Measurements from ENCODE around the gene VWA1.
"Not testable (repeated sequence)": the region's sequence is repeated elsewhere in the genome, so short reads cannot be mapped to it uniquely, and the experiment has no call there.

Gene VWA1

DNA sequence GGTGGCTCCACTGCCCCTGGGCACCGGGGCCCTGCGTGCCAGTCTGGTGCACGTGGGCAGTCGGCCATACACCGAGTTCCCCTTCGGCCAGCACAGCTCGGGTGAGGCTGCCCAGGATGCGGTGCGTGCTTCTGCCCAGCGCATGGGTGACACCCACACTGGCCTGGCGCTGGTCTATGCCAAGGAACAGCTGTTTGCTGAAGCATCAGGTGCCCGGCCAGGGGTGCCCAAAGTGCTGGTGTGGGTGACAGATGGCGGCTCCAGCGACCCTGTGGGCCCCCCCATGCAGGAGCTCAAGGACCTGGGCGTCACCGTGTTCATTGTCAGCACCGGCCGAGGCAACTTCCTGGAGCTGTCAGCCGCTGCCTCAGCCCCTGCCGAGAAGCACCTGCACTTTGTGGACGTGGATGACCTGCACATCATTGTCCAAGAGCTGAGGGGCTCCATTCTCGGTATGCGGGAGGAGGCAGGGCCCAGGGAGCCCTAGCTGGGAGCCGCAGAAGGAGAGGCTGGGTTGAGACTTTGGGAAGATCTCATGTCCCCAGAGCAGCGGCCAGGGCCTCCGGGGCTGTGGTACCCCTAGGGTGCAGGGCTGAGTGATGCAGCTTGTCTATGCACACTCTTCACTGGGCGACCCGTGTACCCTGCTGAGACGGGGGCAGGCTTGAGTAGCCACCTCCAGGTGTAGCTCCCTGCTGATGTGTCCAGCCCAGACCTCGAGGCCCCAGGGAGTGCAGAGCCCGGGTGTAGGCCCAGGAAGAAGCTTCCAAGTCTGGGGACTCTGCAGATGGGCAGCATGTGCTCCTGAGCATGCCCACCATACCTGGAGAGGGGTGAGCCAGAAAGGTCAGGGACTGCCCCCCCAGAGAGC, 1.8 kb downstream of the VWA1 start:
- no peak for DNase-seq

GRCh38 chr1:1437904-1438376, 2.5 kb downstream of the VWA1 start:
- no peak for DNase-seq

- no peak for DNase-seq
Measured at GRCh38 chr1:1438531-1439381, 3.3 kb downstream of the VWA1 start.

- no peak for DNase-seq
Measured at GRCh38 chr1:1439546-1440261, 4.2 kb downstream of the VWA1 start.

GRCh38 chr1:1440262-1441001, 4.9 kb downstream of the VWA1 start:
- DNase-seq: no peak

GRCh38 chr1:1441002-1441888, 5.8 kb downstream of the VWA1 start:
- peak; percentile 50 for DNase-seq

DNA sequence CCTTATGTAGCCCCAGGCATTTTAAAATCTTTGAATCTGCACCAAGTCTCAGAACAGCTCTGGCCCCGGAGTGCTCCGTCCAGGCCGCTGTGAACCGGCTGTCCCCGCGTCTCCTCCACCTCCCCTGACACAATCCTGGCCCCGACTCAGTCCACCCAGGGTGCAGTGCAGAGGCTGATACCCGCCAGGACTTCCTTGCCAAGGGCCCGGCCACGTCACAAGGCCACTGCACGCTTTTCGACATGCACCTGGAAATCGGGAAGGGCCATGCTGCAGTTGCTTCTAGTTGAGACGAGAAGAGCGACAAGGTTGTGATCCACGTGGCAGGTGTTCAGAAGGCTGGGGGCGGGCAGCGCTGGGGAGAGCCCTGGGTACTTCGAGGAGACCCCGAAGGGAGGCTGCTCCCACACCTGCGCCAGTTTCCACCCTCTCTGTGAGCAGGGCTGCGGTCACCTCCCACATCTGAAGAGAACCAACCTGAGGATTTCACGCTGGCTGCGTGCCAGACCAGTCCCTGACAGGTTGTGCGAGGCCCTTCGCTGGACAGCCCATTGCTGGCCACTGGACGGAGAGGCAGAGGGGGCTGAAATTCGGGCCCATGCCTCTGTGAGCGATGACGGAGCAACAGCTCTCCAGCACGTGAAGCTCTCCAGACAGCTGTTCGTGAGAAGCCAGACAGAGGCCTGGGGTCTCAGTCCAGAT, 6.7 kb downstream of the VWA1 start:
- DNase-seq: no peak

DNA sequence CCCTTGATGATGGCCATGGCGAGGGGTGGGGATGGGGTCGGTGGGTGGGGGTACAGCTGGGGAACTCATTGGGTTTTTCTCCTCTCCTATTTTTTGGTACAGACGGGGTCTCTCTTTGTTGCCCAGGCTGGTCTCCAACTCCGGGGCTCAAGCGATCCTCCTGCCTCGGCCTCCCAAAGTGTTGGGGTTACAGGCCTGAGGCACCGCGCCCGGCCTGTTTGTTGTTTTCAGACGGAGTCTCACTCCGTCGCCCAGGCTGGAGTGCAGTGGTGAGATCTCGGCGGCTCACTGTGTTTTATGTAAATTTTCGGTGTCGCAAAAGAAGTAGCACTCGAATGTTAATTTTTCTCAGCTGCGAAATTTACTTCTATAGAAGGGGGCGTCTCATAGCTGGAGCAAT, 11.1 kb downstream of the VWA1 start:
- DNase-seq: not testable (repeated sequence)

DNA sequence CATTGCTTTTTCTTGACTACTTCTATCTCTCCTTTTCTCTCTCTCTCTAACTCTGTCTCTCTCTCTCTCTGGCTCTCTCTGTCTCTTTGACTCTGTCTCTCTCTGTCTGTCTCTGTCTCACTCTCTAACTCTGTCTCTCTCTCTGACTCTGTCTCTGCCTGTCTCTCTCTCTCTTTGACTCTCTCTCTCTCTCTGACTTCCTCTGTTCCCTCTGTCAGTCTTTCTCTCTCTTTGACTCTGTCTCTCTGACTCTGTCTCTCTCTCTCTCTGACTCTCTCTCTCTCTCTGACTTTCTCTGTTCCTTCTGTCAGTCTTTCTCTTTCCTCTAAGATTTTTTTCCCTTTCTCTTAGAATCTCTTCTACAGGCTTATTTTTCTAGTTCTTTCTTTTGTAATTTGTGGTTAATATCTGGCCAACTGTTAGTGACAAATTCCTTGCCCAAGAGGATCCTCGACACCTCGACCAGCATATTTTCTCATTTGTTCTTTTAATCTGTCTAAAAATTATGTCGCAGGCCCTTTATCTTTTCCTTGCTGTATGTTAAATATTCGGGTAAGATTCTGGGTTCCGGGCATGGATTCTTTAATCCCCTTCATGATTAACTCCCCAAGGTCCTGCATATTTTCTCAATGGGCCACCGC, 13.7 kb downstream of the VWA1 start, which contains the start of gene ATAD3C:
ATAD3C (plus strand) TSS at position 591 of the 641 bp plus-strand sequence. CDS start 995 bp downstream, outside the sequence.
- no peak for DNase-seq

DNA sequence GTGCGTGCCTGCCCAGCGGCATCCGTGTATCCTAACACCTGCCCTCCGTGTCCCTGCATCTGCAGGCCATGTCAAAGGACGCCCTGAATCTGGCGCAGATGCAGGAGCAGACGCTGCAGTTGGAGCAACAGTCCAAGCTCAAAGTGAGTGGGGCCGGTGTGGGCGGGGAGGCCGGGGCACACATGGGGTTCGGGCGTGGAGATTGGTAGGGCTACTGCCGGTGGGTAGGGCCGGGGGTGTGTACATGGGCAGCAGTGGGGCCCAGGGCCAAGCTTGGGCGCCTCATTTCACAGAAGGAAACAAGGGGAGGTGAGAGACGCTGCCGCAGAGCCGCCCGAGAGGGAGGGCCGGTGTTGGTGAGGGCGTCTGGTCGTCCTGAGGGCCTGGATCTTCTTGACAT, 15.1 kb downstream of the VWA1 start:
- not testable (repeated sequence) for DNase-seq

GRCh38 chr1:1451696-1452364, 16.3 kb downstream of the VWA1 start:
- no peak for DNase-seq

DNA sequence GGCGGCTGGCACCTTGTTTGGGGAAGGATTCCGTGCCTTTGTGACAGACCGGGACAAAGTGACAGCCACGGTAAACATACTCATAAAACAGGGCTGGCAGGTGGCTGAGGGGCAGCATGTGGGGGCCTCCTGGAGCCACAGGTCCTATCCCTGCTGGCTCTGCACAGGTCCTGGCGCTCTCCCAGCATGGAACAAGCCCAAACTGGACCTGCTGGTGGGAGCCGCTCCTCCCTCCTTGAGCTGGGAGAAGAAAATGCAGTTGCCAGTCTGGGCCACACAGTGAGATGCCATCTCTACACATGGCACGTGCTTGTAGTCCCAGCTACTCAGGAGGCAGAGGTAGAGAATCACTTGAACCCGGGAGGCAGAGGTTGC, 16.9 kb downstream of the VWA1 start:
- not testable (repeated sequence) for DNase-seq

GRCh38 chr1:1452882-1453281, 17.4 kb downstream of the VWA1 start:
- DNase-seq: no peak

- DNase-seq: not testable (repeated sequence)
Measured at GRCh38 chr1:1454286-1455056, 19.0 kb downstream of the VWA1 start.

DNA sequence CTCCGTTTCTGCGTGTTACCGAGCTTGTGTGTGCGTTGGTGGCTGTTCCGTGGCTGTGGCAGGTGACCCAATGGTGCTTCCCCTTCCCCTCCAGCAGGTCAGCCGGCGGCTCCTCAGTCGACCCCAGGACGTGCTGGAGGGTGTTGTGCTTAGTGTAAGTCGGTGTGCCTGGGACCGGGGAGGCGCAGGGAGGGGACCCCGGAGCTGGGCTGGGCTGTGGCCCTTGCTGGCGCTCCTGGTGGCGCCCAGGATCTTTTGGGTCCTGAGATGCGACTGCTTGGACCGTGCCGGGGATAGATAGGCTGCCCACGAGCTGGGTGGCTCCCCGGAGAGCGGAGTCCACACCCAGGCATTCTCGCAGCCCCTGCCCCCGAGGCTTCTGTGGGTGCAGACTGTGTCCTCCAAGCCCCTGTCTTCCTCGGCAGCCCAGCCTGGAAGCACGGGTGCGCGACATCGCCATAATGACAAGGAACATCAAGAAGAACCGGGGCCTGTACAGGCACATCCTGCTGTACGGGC, 19.9 kb downstream of the VWA1 start:
- no peak for DNase-seq

DNA sequence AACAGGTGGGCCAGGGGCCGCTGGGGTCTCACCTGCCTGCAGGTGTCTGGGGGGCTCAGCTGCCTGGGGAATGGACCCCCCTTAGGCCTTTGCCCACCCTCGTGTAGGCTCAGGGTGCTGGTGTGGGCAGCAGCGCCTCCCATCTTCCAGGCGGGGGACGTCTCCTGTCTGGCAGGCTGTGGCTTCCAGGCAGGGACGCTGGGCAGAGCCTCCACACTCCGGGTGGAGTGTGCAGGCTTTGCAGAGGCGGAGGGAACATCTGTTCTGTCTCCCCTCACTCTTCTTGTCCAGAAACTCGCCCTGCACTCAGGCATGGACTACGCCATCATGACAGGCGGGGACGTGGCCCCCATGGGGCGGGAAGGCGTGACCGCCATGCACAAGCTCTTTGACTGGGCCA, 20.4 kb downstream of the VWA1 start:
- DNase-seq: not testable (repeated sequence)

DNA sequence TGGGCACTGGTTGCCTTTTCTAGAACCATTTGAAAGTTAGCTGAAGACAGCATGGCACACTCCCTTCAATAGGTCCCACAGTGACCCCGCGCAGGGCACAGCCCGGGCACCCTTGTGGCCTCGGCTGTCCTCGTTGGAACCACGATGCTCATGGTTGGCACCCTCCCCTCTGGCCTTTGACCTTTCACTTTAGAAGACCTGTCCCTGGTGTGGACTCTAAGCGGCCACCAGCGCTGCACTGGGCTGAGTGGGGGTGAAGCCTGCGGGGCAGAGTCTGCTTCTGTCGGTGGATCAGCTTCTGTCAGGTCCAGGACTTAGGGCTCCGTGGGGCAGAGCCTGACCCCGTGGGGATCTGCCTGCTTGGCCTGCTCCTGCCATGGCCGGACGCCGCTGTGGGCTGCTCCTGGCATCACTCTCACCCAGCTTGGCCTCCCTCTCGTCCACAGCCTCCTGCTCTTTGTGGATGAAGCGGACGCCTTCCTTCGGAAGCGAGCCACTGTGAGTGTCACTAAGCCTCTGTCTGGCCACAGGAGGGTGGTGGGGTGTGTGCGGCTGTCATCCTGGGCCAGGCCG, 21.3 kb downstream of the VWA1 start:
- DNase-seq: not testable (repeated sequence)

- not testable (repeated sequence) for DNase-seq
Measured at GRCh38 chr1:1459156-1459555, 23.7 kb downstream of the VWA1 start.

Measured in activated CD4-positive, alpha-beta T cell treated with anti-CD3 and anti-CD28 coated beads, Interleukin-2, amount 50 U/mL, for 16 hours (primary cell).